Caco-2 (cell line): Measurements from ENCODE around the gene SCG5. TPM values are rescaled to one million over a fixed set of nuclear protein-coding genes. Genes with fewer than 3 reads are reported as not detected.

Experiments
- BruUV-seq: library from RNA; stranded (reverse); fragments of 400-500 nt; replicated peaks from 2 replicates; lab custom pipeline; 2021; lab: Mats Ljungman, UMichigan
- CTCF ChIA-PET: fragments of 300-600 bp; sonication (Branson Sonifier 250); formaldehyde crosslinking; loops from one replicate; lab custom pipeline; 2022; ENCODE audit warnings: antibody characterized with exemption; lab: Charles Lee
- POLR2A ChIA-PET: fragments of 300-600 bp; sonication (Branson Sonifier 250); formaldehyde crosslinking; loops from one replicate; lab custom pipeline; 2022; ENCODE audit warnings: antibody characterized with exemption; lab: Charles Lee
- DNase-seq, 2 experiments: peaks; one replicate each; pipeline versions ENCODE4 v3.0.0 to v3.0.0-alpha.2; 2020 to 2022
- H3K27me3 ChIP-seq: replicated peaks from 2 replicates; pipeline ENCODE4 v1.6.0; 2011; ENCODE audit warnings: low read length; ENCODE audit not compliant: control insufficient read depth, insufficient read depth
- H3K36me3 ChIP-seq: 2 replicates; pipeline ENCODE4 v1.5.1; 2011; ENCODE audit warnings: low read length; ENCODE audit not compliant: control insufficient read depth, insufficient read depth
- H3K4me1 ChIP-seq: fragments of 250-450 bp; sonication (Bioruptor Pico); 2 replicates; pipeline ENCODE4 v1.5.1; 2020; ENCODE audit warnings: mild to moderate bottlenecking
- H3K4me3 ChIP-seq: 2 replicates; pipeline ENCODE4 v1.5.1; 2011; ENCODE audit warnings: low read depth, mild to moderate bottlenecking, control low read depth, low read length
- H3K9me3 ChIP-seq: fragments of 250-450 bp; sonication (Bioruptor Pico); 2 replicates; pipeline ENCODE4 v1.5.1; 2020; ENCODE audit warnings: mild to moderate bottlenecking, moderate library complexity
- H3K27ac Mint-ChIP-seq: one replicate; pipeline ENCODE4 v1.8.0; 2022; ENCODE audit warnings: mixed read lengths; ENCODE audit not compliant: unreplicated experiment
- H3K27me3 Mint-ChIP-seq: one replicate; pipeline ENCODE4 v1.8.0; 2022; ENCODE audit warnings: mixed read lengths; ENCODE audit not compliant: insufficient read depth, unreplicated experiment
- H3K36me3 Mint-ChIP-seq: one replicate; pipeline ENCODE4 v1.8.0; 2022; ENCODE audit warnings: mild to moderate bottlenecking, mixed read lengths; ENCODE audit not compliant: insufficient read depth, unreplicated experiment
- H3K4me1 Mint-ChIP-seq: one replicate; pipeline ENCODE4 v1.8.0; 2022; ENCODE audit warnings: low read depth, mixed read lengths; ENCODE audit not compliant: unreplicated experiment
- H3K4me3 Mint-ChIP-seq: one replicate; pipeline ENCODE4 v1.8.0; 2022; ENCODE audit warnings: mild to moderate bottlenecking, moderate library complexity, mixed read lengths; ENCODE audit not compliant: unreplicated experiment
- H3K9me3 Mint-ChIP-seq: one replicate; pipeline ENCODE4 v1.8.0; 2022; ENCODE audit warnings: mixed read lengths; ENCODE audit not compliant: unreplicated experiment
- intact Hi-C: fragments of 100-400 bp; cut with micrococcal nuclease; formaldehyde crosslinking; loops from one replicate; pipeline ENCODE4 v1.10.0; 2022; ENCODE audit not compliant: unreplicated experiment
- total RNA-seq: library from RNA; stranded (reverse); gene quantifications from 2 replicates; pipeline ENCODE4 v1.2.3, GENCODE V29; 2022
- TF ChIP-seq, protein P1 (sequence below), 2 experiments: fragments of 200-600 bp in 1 of 2; IDR thresholded peaks; 1 replicate in 1 of 2; 2 replicates in 1 of 2; pipeline versions ENCODE4 v1.5.1 to v1.8.0; 2011 to 2022; ENCODE audit warnings: antibody characterized with exemption in 1 of 2, control low read depth in 1 of 2, inconsistent platforms in 1 of 2, low read depth in 1 of 2, low read length in 1 of 2, mild to moderate bottlenecking in 1 of 2, moderate library complexity in 1 of 2; ENCODE audit not compliant: insufficient read depth in 1 of 2, severe bottlenecking in 1 of 2, unreplicated experiment in 1 of 2

The SCG5 gene
- total RNA-seq, 1 experiment from 2014 or later: 1.5 TPM

DNA sequence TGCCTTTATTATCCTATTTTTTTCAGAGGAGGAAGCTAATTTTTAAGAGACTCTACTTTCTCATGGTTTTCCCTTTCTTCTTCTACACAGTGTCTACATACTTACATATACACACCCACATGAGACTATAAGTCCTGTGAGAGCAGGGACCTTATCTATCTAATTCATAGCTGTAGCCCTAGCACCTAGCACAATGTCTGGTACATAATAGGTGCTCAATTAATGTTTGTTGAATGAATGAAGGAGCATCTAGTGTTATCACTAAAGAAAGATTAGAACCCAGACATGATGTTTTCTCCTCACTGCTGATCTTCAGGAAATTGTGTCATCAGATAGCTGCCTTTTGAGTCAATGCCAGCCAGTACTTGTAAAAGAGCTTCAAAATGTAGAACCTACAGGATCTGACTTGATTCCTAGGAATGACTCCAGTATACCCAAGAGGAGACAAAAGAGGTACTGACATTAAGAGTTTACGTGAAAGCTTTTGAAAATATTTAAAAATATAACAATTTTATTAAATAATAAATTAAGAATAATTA lies 2.5 kb downstream of the SCG5 start:
- Mint-ChIP-seq H3K27ac (no peak overlapping the region), H3K27me3 (no peaks in the 10 kb centered on the region), H3K4me3 (no peak overlapping the region), H3K36me3 (peaks cover 22% of the 10 kb centered on the region), H3K9me3 (no peaks in the 10 kb centered on the region), H3K4me1 (no peaks in the 10 kb centered on the region)
- DNase-seq: no peak
- ChIA-PET CTCF (no interaction called here), POLR2A (no interaction called here)
- no TSS peak for BruUV-seq
- Histone ChIP-seq H3K4me1 (no peaks in the 10 kb centered on the region), H3K4me3 (no peak overlapping the region), H3K36me3 (no peaks in the 10 kb centered on the region; the same call in 1 of the 2 replicates), H3K9me3 (no peaks in the 10 kb centered on the region; the same call in 1 of the 2 replicates), H3K27me3 (no peaks in the 10 kb centered on the region)
- TF ChIP-seq, protein P1, sequence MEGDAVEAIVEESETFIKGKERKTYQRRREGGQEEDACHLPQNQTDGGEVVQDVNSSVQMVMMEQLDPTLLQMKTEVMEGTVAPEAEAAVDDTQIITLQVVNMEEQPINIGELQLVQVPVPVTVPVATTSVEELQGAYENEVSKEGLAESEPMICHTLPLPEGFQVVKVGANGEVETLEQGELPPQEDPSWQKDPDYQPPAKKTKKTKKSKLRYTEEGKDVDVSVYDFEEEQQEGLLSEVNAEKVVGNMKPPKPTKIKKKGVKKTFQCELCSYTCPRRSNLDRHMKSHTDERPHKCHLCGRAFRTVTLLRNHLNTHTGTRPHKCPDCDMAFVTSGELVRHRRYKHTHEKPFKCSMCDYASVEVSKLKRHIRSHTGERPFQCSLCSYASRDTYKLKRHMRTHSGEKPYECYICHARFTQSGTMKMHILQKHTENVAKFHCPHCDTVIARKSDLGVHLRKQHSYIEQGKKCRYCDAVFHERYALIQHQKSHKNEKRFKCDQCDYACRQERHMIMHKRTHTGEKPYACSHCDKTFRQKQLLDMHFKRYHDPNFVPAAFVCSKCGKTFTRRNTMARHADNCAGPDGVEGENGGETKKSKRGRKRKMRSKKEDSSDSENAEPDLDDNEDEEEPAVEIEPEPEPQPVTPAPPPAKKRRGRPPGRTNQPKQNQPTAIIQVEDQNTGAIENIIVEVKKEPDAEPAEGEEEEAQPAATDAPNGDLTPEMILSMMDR (IDR thresholded peaks at IDR 0.05; ENCODE audit: insufficient read depth in 1 of 2, low read depth in 1 of 2, low read length in 1 of 2, severe bottlenecking in 1 of 2, unreplicated experiment in 1 of 2): no peak
- intact Hi-C loops: no loop called here

DNA sequence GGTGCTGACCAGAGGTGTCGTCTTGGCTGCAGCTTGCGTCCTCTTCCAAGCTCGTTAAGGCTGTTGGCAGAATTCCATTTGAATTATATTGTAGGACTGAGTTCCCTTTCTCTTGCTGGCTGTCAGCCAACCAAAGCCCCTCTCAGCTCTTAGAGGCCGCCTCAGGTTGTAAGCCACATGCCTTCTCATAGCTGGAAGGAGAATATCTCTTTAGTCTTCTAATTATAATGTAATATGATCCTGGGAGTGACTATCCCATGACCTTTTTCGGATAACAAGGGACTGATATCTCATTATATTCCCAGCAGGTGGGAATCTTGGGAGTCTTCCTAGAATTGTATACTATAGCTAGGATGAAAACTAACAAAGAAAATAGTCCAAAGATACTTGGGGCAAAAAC lies 4.8 kb downstream of the SCG5 start:
- Mint-ChIP-seq H3K27ac (no peak overlapping the region), H3K9me3 (no peaks in the 10 kb centered on the region), H3K4me1 (no peaks in the 10 kb centered on the region), H3K36me3 (peaks cover 19% of the 10 kb centered on the region), H3K27me3 (no peaks in the 10 kb centered on the region), H3K4me3 (no peak overlapping the region)
- no peaks in the 10 kb centered on the region for H3K4me1 ChIP-seq
- no peaks in the 10 kb centered on the region for H3K9me3 ChIP-seq
- ChIA-PET POLR2A (no interaction called here), CTCF (no interaction called here)
- TF ChIP-seq, protein P1 (IDR thresholded peaks at IDR 0.05; ENCODE audit: insufficient read depth in 1 of 2, low read depth in 1 of 2, low read length in 1 of 2, severe bottlenecking in 1 of 2, unreplicated experiment in 1 of 2): no peak
- H3K4me3 ChIP-seq: no peak overlapping the region
- intact Hi-C loops: no loop called here
- DNase-seq: no peak
- BruUV-seq: no TSS peak
- H3K36me3 ChIP-seq: no peaks in the 10 kb centered on the region; the same call in 1 of the 2 replicates
- H3K27me3 ChIP-seq: no peaks in the 10 kb centered on the region

DNA sequence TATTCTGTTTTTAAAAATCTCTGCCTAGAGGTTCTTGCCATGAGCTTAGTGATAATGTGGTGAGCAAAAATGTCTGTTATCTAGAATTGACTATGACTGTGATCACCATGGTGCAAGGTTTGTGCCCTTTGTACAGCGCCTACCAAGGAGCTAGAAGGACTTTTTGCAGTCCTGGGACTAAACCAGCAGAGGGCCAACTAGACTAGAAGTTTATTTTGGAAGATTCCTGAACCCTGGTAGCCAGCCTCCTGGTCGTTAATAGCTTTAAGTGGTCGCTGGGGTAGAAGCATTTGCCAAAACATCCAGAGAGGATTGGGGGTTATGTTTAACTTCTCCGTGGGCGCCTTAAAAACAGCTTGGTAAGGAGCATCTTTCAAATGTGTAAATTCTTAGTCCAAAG lies 7.8 kb downstream of the SCG5 start:
- POLR2A ChIA-PET: interaction anchor here (0.8 kb wide), 1 partner anchor 14 kb away, joined by 3 read pairs; no protein-coding TSS in a partner anchor
- TF ChIP-seq, protein P1 (IDR thresholded peaks at IDR 0.05; ENCODE audit: insufficient read depth in 1 of 2, low read depth in 1 of 2, low read length in 1 of 2, severe bottlenecking in 1 of 2, unreplicated experiment in 1 of 2): peak in 1 of 2 experiments; percentile 35
- no peak overlapping the region for H3K4me3 ChIP-seq
- Mint-ChIP-seq H3K27ac (no peak overlapping the region), H3K4me3 (no peak overlapping the region), H3K27me3 (no peaks in the 10 kb centered on the region), H3K4me1 (no peaks in the 10 kb centered on the region), H3K9me3 (no peaks in the 10 kb centered on the region), H3K36me3 (peaks cover 6% of the 10 kb centered on the region)
- intact Hi-C loops: no loop called here
- BruUV-seq: no TSS peak
- no peaks in the 10 kb centered on the region for H3K9me3 ChIP-seq
- no peaks in the 10 kb centered on the region for H3K27me3 ChIP-seq
- H3K36me3 ChIP-seq: no peaks in the 10 kb centered on the region; the same call in 1 of the 2 replicates
- H3K4me1 ChIP-seq: no peaks in the 10 kb centered on the region
- CTCF ChIA-PET: interaction anchor here (0.6 to 1.2 kb wide), 5 partner anchors 8 to 307 kb away, joined by 3 to 5 read pairs (median 3); no protein-coding TSS in a partner anchor
- DNase-seq: peak in 1 of 2 experiments; percentile 24
